HG03460 (cell line): ENCODE results near the gene NAGA.
"Not testable (repeated sequence)": the region's sequence is repeated elsewhere in the genome, so short reads cannot be mapped to it uniquely, and the experiment has no call there.

Experiments
- ATAC-seq: cut with Tn5 transposase; IDR thresholded peaks from one replicate; pipeline ENCODE4 v1.9.1; 2021; ENCODE audit not compliant: unreplicated experiment

NAGA gene

DNA sequence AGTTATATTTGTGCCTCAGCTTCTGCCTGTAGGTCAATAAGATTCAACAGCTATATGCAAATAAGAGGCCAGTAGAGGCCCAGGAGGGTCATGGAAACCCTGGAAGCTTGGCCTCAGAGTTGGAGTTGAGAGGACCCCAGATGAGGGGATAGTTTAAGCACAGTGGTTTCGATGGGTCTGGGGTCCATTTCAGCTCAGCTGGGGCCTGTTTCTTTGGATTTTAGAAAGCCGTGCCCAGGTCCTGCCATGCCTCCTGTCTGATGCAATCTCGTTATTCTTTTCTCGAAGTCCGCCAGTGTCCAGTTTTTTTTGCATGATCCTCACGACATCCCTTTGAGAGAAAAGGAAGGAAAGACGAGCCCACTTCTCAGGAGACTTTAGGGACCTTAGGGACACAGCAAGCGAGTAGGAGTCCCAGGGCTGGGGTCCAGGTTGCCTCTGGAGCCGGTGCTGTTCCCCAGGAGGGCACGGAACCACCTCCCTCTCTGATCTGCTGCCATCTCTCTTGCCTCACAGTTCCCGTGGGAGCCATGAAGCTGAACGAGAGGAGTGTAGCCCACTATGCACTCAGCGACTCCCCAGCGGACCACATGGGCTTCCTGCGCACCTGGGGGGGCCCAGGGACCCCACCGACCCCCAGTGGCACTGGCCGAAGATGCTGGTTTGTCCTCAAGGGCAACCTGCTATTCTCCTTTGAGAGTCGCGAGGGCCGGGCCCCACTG is 6.3 kb upstream of the NAGA start:
- ATAC-seq = no peak

GRCh38 chr22:42074846-42075676 is 4.4 kb upstream of the NAGA start:
- no peak for ATAC-seq

- no peak for ATAC-seq
These were observed 3.7 kb upstream of the NAGA start, which contains the start of gene PHETA2 for GRCh38 chr22:42074132-42074811. TSS of gene PHETA2 (plus strand) at chr22:42074248. CDS start at chr22:42077294, 3,046 bp downstream.

GRCh38 chr22:42073621-42074041 is 3.0 kb upstream of the NAGA start:
- no peak for ATAC-seq

DNA sequence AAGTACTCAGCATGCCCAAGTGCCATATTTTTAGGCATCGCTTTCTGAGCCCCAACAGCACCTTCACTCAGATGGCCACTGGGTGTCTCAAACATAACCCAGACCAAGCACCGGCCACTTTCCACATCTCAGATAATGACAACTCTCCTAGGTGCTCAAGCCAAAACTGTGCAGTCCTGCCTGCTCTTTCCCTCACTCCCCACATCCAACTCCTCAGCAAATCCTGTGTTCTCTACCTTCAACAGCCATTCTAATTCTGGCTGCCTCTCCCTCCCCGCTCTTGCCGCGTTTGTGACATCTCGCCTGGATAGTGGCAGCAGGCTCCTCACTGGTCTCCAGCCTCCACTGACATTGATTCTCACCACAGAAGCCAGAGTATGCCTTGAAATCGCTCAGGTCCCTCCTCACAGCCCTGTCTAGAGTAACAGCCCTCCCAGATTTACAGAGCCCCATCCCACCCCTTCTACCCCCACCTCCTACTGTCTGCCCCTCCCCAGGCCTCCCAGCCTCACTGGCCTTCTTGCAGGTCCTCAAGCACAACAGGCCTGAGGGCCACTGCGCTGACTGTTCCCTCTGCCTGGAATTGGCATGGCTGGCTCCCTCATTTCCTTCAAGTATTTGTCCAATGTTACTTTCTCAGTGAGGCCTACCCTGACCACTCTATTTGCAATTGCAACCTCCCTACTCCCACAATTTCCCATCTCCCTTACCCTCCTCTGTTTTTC is 2.2 kb upstream of the NAGA start:
- no peak for ATAC-seq

DNA sequence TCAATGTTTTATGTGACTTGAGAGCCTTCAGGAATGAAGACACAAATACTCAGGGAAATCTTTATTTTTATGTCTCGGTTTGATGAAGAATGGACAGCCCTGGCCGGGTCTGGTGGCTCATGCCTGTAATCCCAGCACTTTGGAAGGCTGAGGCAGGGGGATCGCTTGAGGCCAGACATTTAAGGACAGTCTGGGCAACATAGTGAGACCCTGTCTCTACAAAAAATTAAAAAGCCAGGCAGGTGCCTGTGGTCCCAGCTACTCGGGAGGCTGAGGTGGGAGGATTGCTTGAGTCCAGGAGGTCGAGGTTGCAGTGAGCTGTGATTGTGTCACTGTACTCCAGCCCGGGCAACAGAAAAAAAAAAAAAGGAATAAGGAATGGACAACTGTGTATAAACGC is 896 bp upstream of the NAGA start:
- ATAC-seq = not testable (repeated sequence)

DNA sequence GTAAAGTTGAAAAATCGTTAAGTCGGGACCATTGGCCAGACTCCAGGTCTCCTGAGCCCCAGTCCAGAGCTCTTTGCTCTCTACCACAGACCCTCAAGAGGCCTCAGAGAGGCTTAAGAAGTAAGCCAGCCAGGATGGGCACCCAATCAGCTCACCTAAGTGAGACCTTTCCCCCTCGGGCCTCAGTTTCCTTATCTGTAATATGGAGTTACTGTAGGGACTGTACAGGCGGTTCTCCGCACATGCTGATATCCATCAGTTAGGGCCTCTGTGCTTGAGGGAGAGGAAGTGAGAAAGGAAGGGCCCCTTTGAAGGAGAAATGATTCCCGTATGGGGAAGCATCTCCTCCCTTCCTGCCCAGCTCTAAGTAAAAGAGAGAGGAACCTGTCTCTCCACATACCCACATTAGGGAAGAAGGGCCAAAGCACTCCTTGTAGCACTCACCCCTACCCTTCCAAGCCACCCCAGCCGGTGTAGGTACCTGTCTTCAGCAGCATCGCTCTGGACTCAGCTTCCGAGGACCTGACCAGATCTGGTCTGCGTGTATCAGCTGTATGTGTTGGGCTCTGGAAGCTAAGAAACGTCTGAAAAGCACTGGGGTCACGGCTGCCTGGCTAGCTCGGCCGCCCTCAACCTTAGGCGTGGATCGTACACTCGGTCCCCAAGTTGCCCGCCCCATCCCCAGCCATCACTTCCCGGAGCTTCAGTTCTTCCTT is 653 bp downstream of the NAGA start:
- ATAC-seq = peak; percentile 13

GRCh38 chr22:42068291-42068690 is 2.3 kb downstream of the NAGA start:
- ATAC-seq = no peak

DNA sequence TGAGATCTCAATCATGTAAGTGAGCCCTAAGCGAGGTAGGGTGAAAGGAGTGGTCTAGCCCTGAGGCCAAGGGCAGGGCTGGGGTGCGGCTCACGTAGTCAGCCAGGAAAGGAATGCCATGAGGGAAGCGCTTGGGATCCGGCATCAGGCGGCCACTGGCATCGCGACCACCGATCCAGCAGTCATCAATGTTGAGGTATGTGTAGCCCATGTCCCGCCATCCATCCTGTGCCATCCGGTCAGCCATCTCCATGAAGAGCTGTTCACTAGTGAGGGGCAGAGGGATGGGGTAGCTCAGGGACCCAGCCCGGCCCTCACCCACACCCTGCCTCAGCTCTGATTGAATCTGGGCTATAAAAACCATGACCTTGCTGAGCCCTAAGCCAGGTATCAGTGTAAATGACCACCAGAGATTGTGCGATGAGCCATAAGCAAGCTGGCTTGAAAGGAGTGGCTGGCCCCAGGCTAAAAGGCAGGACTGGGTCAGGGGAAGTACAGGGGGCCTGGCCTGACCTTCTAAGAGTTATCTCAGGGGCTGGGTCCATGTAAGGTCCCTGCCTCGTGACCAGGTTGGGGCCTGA is 2.9 kb downstream of the NAGA start:
- no peak for ATAC-seq

GRCh38 chr22:42066937-42067336 is 3.7 kb downstream of the NAGA start:
- ATAC-seq = no peak

GRCh38 chr22:42066126-42066761 is 4.4 kb downstream of the NAGA start:
- ATAC-seq = no peak

- ATAC-seq = no peak
These were observed 5.0 kb downstream of the NAGA start for GRCh38 chr22:42065438-42066125.

- no peak for ATAC-seq
These were observed 6.0 kb downstream of the NAGA start for GRCh38 chr22:42064629-42065028.

DNA sequence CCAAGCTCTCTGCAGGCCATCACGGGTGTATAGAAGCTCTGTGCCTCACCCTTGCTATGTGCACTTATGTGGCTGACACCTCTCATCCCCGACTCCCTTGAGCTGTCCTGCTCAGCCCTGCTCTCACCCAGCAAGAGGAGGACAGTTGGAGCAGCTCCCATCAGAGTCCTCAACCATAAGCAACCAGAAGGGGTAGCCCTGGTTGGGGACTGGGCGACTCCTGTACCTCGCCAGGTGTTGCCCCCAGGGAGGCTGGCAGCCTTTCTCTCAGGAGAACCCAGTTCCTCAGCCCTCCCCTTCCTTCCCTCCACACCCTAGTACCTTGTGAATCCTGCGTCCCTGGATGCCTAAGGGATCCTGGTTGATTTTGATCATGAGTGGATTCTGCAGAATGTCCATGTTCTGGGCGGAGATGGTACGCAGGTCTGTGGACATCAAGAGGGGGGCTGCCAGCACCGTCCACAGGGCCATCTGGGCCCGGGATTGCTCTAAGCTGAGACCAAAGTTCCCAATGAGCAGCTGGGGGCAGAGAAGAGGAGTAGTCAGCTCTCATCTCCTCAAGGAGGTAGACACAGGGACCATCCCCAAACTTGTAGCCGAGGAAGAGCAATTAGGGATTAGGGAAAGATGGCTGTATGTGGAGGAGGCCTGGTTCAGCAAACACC is 8.0 kb downstream of the NAGA start:
- ATAC-seq = no peak

GRCh38 chr22:42061041-42061440 is 9.6 kb downstream of the NAGA start:
- ATAC-seq = no peak

DNA sequence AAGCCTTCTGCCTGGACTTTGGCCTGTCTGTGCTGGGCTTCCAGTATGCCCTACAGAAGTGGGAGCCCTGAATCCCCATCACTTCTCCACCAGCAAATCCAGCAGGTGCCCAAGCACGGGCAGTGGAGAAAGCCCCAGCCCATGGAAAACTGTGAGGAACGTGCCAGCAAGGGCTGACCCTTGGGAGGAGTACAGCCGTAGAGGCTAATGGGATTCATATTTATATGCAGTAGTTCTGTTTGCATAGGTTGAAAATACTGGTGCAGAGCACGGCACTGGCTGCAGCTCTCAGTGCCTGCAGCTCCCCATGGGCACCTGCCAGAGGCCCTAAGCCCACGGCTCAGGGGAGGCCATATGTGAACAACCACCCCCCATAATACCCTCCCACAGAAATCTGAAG is 10.1 kb downstream of the NAGA start:
- ATAC-seq = no peak

- ATAC-seq = no peak
These were observed 13.7 kb downstream of the NAGA start for GRCh38 chr22:42056757-42057511.

GRCh38 chr22:42052765-42053164 is 17.8 kb downstream of the NAGA start:
- ATAC-seq = no peak
